RWPE2 (cell line): ENCODE data around the gene CDC40.

Experiments used
- ATAC-seq: fragments of 200-7000 bp; cut with Tn5 transposase; 3 replicates; pipeline ENCODE4 v1.9.1; 2021; ENCODE audit warnings: low read depth
- DNase-seq: peaks from one replicate; pipeline ENCODE4 v3.0.0-alpha.2; 2020; ENCODE audit warnings: low spot score
- H3K27ac ChIP-seq: fragments of 450-650 bp; 2 replicates; pipeline ENCODE4 v1.5.1; 2017; ENCODE audit warnings: mild to moderate bottlenecking; ENCODE audit not compliant: poor library complexity, severe bottlenecking
- H3K27me3 ChIP-seq: fragments of 250-450 bp; sonication (Bioruptor Pico); 2 replicates; pipeline ENCODE4 v1.5.1; 2021; ENCODE audit warnings: mild to moderate bottlenecking, moderate library complexity; ENCODE audit not compliant: insufficient read depth, poor library complexity, severe bottlenecking
- H3K36me3 ChIP-seq: fragments of 250-450 bp; sonication (Bioruptor Pico); 2 replicates; pipeline ENCODE4 v1.5.1; 2020; ENCODE audit warnings: low read depth, mild to moderate bottlenecking, moderate library complexity
- H3K4me1 ChIP-seq: fragments of 250-450 bp; sonication (Bioruptor Pico); 2 replicates; pipeline ENCODE4 v1.5.1; 2021; ENCODE audit warnings: mild to moderate bottlenecking, moderate library complexity; ENCODE audit not compliant: insufficient read depth, poor library complexity, severe bottlenecking
- H3K4me3 ChIP-seq: fragments of 250-450 bp; sonication (Bioruptor Pico); 2 replicates; pipeline ENCODE4 v1.5.1; 2021; ENCODE audit warnings: mild to moderate bottlenecking, moderate library complexity; ENCODE audit not compliant: severe bottlenecking
- H3K9me3 ChIP-seq: fragments of 250-450 bp; sonication (Bioruptor Pico); 2 replicates; pipeline ENCODE4 v1.5.1; 2021; ENCODE audit warnings: mild to moderate bottlenecking, moderate library complexity; ENCODE audit not compliant: severe bottlenecking
- CTCF ChIP-seq: fragments of 450-650 bp; IDR thresholded peaks from one replicate; pipeline ENCODE4 v1.5.1; 2017; ENCODE audit warnings: mild to moderate bottlenecking, moderate library complexity; ENCODE audit not compliant: poor library complexity, severe bottlenecking

The CDC40 gene

GRCh38 chr6:110147870-110148269, 32.4 kb upstream of the CDC40 start:
- Histone ChIP-seq H3K4me3 (no peak overlapping the region), H3K27me3 (no peaks in the 10 kb centered on the region), H3K9me3 (no peaks in the 10 kb centered on the region), H3K36me3 (peaks cover 3% of the 10 kb centered on the region; the same call in 1 of the 2 replicates), H3K4me1 (no peaks in the 10 kb centered on the region), H3K27ac (no peak overlapping the region)
- TF ChIP-seq CTCF, result no peak
- no peak for DNase-seq
- ATAC-seq, result no peak

- no peaks in the 10 kb centered on the region for H3K9me3 ChIP-seq
- H3K4me1 ChIP-seq, result no peaks in the 10 kb centered on the region
- H3K27ac ChIP-seq, result no peak overlapping the region
- ATAC-seq, result no peak
- no peak for TF ChIP-seq CTCF
- H3K27me3 ChIP-seq, result no peaks in the 10 kb centered on the region
- no peaks in the 10 kb centered on the region for H3K36me3 ChIP-seq
- no peak overlapping the region for H3K4me3 ChIP-seq
- DNase-seq, result no peak
Observed at GRCh38 chr6:110158479-110158878, 21.7 kb upstream of the CDC40 start.

GRCh38 chr6:110170081-110170480, 10.1 kb upstream of the CDC40 start:
- Histone ChIP-seq H3K27ac (no peak overlapping the region), H3K27me3 (no peaks in the 10 kb centered on the region), H3K36me3 (no peaks in the 10 kb centered on the region), H3K4me3 (no peak overlapping the region), H3K9me3 (no peaks in the 10 kb centered on the region), H3K4me1 (peaks cover 5% of the 10 kb centered on the region)
- no peak for ATAC-seq
- TF ChIP-seq CTCF, result no peak
- no peak for DNase-seq

GRCh38 chr6:110173506-110174132, 6.6 kb upstream of the CDC40 start:
- Histone ChIP-seq H3K4me1 (peaks cover 18% of the 10 kb centered on the region), H3K27me3 (no peaks in the 10 kb centered on the region), H3K4me3 (no peak overlapping the region), H3K9me3 (no peaks in the 10 kb centered on the region), H3K27ac (no peak overlapping the region), H3K36me3 (no peaks in the 10 kb centered on the region)
- DNase-seq (no peak), ATAC-seq (no peak)
- no peak for TF ChIP-seq CTCF

GRCh38 chr6:110178626-110179405, 1.4 kb upstream of the CDC40 start:
- peak; percentile 43 for ATAC-seq
- Histone ChIP-seq H3K27me3 (no peaks in the 10 kb centered on the region), H3K9me3 (no peaks in the 10 kb centered on the region), H3K36me3 (peaks cover 5% of the 10 kb centered on the region; the same call in 1 of the 2 replicates), H3K4me1 (peaks cover 16% of the 10 kb centered on the region), H3K4me3 (peak overlapping the region; percentile 84), H3K27ac (peak overlapping the region; percentile 62)
- peak; percentile 47 for DNase-seq
- peak; percentile 83 for TF ChIP-seq CTCF
